Esophagus mucosa (tissue), 1 donor: ENCODE results near the gene PANK4. TPM values are rescaled to one million over a fixed set of nuclear protein-coding genes. Genes with fewer than 3 reads are reported as not detected.

Source experiments
- total RNA-seq: library from RNA; stranded (reverse); gene quantifications from one replicate; pipeline ENCODE4 v1.2.4, GENCODE V29; 2023
- donor health status: DM: yes; HTN: yes; CAD: no.

Gene PANK4
- total RNA-seq, 1 donor from 2014 or later: 10.1 TPM

Other genes starting within 250 kb of the PANK4 start
- 8.4 TPM for gene MORN1, start 135.0 kb downstream of the PANK4 start, total RNA-seq
- gene RER1, start 134.8 kb downstream of the PANK4 start, total RNA-seq: 167 TPM
- 17.7 TPM for gene PEX10, start 114.0 kb downstream of the PANK4 start, total RNA-seq
- gene PLCH2, start 50.3 kb downstream of the PANK4 start, total RNA-seq: 21.0 TPM
- 1.3 TPM for gene HES5, start 3.7 kb upstream of the PANK4 start, total RNA-seq
- 12.0 TPM for gene TNFRSF14, start 29.8 kb upstream of the PANK4 start, total RNA-seq
- gene PRXL2B, start 60.2 kb upstream of the PANK4 start, total RNA-seq: 12.7 TPM
- 2.3 TPM for gene MMEL1, start 106.4 kb upstream of the PANK4 start, total RNA-seq